ENCODE measurements around the gene SERPINB6. TPM values are rescaled to one million over a fixed set of nuclear protein-coding genes. Genes with fewer than 3 reads are reported as not detected.
"Not testable (repeated sequence)": the region's sequence is repeated elsewhere in the genome, so short reads cannot be mapped to it uniquely, and the experiment has no call there.

The SERPINB6 gene
- total RNA-seq, 4 donors from 2014 or later: 76.6 to 95.7 (median 84.4) TPM

- peak overlapping the region; percentile 56 to 91 (median 68) for H3K4me3 ChIP-seq
- intact Hi-C loops (cut with DNase I): not testable (repeated sequence)
Observed at GRCh38 chr6:2903411-2904185, 67.8 kb downstream of the SERPINB6 start.

GRCh38 chr6:2901645-2902502, 69.5 kb downstream of the SERPINB6 start:
- 50 to 61% methylated on average over 12 to 25 of the region's 27 CpGs for WGBS, 2 donors
- Histone ChIP-seq H3K27ac (peak overlapping the region; percentile 28 to 91 (median 80)), H3K4me3 (peak overlapping the region; percentile 56 to 91 (median 68)), H3K4me1 (peaks cover 4 to 43% (median 12%) of the 10 kb centered on the region in 3 donors), H3K36me3 (peaks cover 0 to 18% (median 0%) of the 10 kb centered on the region in 3 donors)
- DNase-seq; H3K9me3 ChIP-seq; H3K27me3 ChIP-seq; intact Hi-C loops (cut with DNase I): not testable (repeated sequence)

More at GRCh38 chr6:2903411-2904185, 67.8 kb downstream of the SERPINB6 start:
- WGBS, 2 donors: 90 to 100% methylated on average over 1 to 2 of the region's 39 CpGs
- peaks cover 4 to 43% (median 12%) of the 10 kb centered on the region in 3 donors for H3K4me1 ChIP-seq
- H3K9me3 ChIP-seq, DNase-seq, H3K27me3 ChIP-seq: not testable (repeated sequence)
- H3K36me3 ChIP-seq: peaks cover 0 to 17% (median 0%) of the 10 kb centered on the region in 3 donors
- peak overlapping the region; percentile 79 to 93 (median 86) for H3K27ac ChIP-seq

DNA sequence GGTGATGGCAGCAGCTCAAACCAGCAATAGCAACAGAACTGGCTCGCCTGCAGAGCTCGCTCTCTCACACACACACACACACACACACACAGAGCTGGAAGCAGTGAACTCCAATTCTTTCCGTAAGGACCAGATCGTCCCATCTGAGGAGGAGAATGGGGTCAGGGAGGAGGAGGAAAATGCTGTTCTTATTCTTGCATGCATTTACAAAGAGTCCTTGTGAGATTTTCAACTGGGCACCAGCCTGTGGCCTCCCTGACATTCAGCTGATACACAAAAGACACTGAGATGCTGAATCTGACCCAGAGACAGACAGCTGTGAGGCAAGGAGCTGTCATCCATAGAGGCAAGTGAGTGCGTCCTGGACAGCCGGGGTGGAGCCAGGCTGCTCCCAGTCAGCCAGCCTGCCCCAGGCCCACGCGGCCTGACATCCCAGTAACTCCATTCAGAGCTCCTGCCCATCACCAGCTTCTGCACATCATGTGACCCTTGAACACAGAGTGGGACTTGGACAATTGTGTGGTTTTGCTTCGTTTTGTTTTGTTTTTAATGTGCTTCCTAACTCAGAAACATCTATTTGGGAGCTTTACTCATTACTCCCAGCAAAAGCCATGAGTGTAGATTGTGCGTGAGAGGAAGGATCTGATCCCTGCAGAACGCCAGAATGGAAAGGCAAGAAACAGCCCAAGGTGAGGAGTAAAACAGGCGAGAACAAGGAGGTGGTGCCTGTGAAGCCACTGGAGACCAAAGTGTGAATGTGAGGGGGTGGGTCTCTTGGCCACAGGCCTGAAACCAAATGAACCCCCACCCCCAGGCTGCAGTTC, 70.3 kb downstream of the SERPINB6 start:
- H3K4me3 ChIP-seq: peak overlapping the region; percentile 56 to 91 (median 68)
- H3K27ac ChIP-seq: peak overlapping the region in 2 of 4 donors; percentile 22 to 91

DNA sequence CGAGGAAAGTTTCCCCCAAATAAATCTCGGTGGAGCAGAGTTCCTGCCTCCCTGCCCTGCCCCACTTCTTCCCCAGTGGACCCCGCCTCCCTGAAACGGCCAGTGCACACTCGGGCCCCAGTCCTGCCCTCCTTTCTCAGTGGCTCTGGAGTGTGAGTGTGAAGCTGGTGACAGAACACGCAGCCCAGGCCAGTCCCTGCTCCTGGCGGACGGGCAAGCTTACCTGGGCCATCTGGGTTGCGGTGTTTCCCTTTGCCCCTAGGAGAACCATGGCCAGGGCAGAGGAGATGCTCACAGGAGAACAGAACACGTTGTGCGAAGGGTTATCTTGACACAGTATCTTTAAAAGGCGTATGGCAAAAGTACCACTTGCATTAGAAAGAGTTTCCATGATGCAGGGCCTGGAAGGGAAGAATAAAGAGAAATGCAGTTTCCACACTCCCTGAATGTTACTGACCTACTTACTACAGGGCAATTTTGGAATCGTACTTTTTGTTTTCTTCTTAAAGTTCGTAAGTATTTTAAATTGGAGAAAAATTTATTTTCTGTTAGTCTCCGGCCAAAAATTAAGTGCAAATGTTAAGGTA, 71.1 kb downstream of the SERPINB6 start:
- H3K4me1 ChIP-seq: peaks cover 4 to 43% (median 12%) of the 10 kb centered on the region in 3 donors
- H3K4me3 ChIP-seq: peak overlapping the region in 3 of 4 donors; percentile 57 to 91 (median 78)
- DNase-seq: no peak
- TF ChIP-seq CTCF (IDR thresholded peaks at IDR 0.05) (no peak), POLR2A (IDR thresholded peaks at IDR 0.05) (no peak)
- H3K9me3 ChIP-seq: no peaks in the 10 kb centered on the region
- peak overlapping the region in 1 of 4 donors; percentile 47 for H3K27ac ChIP-seq
- intact Hi-C loops (cut with DNase I): no loop called here
- WGBS, 2 donors: 69 to 78% methylated on average over 8 to 11 of the region's 15 CpGs
- H3K36me3 ChIP-seq: peaks cover 0 to 27% (median 0%) of the 10 kb centered on the region in 3 donors
- no peaks in the 10 kb centered on the region for H3K27me3 ChIP-seq

More for the DNA sequence above, 70.3 kb downstream of the SERPINB6 start:
- H3K27me3 ChIP-seq: no peaks in the 10 kb centered on the region
- no peaks in the 10 kb centered on the region for H3K9me3 ChIP-seq
- peaks cover 4 to 43% (median 12%) of the 10 kb centered on the region in 3 donors for H3K4me1 ChIP-seq
- no peak for DNase-seq
- intact Hi-C loops (cut with DNase I): no loop called here
- 47 to 69% methylated on average over 5 to 12 of the region's 12 CpGs for WGBS, 2 donors
- TF ChIP-seq CTCF (IDR thresholded peaks at IDR 0.05): no peak
- no peak for TF ChIP-seq POLR2A (IDR thresholded peaks at IDR 0.05)
- peaks cover 0 to 20% (median 0%) of the 10 kb centered on the region in 3 donors for H3K36me3 ChIP-seq

DNA sequence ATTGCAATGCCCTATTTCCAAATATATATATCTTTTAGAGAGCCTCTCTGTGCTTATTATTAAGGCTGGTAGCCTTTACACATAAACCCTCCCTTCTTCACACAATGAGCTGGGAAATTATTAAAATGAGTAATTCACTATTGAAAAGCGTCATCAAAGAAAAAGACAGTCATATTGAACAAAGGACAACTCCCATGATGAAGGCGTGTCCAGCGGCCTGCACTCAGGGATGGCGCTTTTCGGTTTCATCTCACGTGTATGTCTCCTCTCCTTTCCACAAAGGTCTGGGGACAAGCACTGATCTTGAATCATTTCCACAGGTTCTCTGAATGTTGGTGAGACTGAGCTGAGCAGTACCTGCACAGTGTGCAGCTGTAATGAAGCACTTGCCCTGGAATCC, 71.8 kb downstream of the SERPINB6 start:
- H3K4me3 ChIP-seq: peak overlapping the region in 1 of 4 donors; percentile 91
- peaks cover 0 to 34% (median 0%) of the 10 kb centered on the region in 3 donors for H3K36me3 ChIP-seq
- TF ChIP-seq CTCF (IDR thresholded peaks at IDR 0.05) (no peak), POLR2A (IDR thresholded peaks at IDR 0.05) (no peak)
- H3K9me3 ChIP-seq: no peaks in the 10 kb centered on the region
- peaks cover 4 to 43% (median 12%) of the 10 kb centered on the region in 3 donors for H3K4me1 ChIP-seq
- intact Hi-C loops (cut with DNase I): no loop called here
- WGBS, 2 donors: 68 to 90% methylated on average over 5 to 6 of the region's 6 CpGs
- H3K27me3 ChIP-seq: no peaks in the 10 kb centered on the region
- no peak overlapping the region for H3K27ac ChIP-seq
- DNase-seq: no peak

Other genes with a start within 250 kb of the SERPINB6 start
- gene MYLK4, start 220.6 kb downstream of the SERPINB6 start, total RNA-seq: 1 to 10 TPM in 2 of 4 donors, under 1 TPM in 2; 0.49 to 1.9 (median 1.0) TPM
- gene WRNIP1, start 206.2 kb downstream of the SERPINB6 start, total RNA-seq: 10 to 100 TPM; 66.0 to 75.6 (median 69.9) TPM
- 1,000 to 10,000 TPM in 1 of 4 donors, 100 to 1,000 TPM in 3; 284 to 1,204 (median 702) TPM for gene SERPINB1, start 129.7 kb downstream of the SERPINB6 start, total RNA-seq
- 10 to 100 TPM in 2 of 4 donors, 1 to 10 TPM in 2; 7.5 to 40.4 (median 12.1) TPM for gene SERPINB9, start 68.3 kb downstream of the SERPINB6 start, total RNA-seq
- gene NQO2, start 28.3 kb upstream of the SERPINB6 start, total RNA-seq: 10 to 100 TPM; 18.7 to 38.3 (median 26.5) TPM
- gene RIPK1, start 96.9 kb upstream of the SERPINB6 start, total RNA-seq: 10 to 100 TPM; 17.7 to 25.7 (median 20.9) TPM
- gene BPHL, start 147.1 kb upstream of the SERPINB6 start, total RNA-seq: 10 to 100 TPM; 10.1 to 26.0 (median 11.8) TPM
- gene TUBB2A, start 186.0 kb upstream of the SERPINB6 start, total RNA-seq: 100 to 1,000 TPM in 2 of 4 donors, 10 to 100 TPM in 2; 35.9 to 149 (median 93.5) TPM

All from esophagus squamous epithelium (tissue), 5 donors.